Stimulated activated CD4-positive, alpha-beta T cell treated with anti-CD3 and anti-CD28 coated beads, Interleukin-15, amount 100 ng/mL, for 48 hours (primary cell): Measurements from ENCODE around the gene FOXK2.
"Not testable (repeated sequence)": the region's sequence is repeated elsewhere in the genome, so short reads cannot be mapped to it uniquely, and the experiment has no call there.

Source experiments
- DNase-seq, 2 donors: peaks; one replicate each; pipeline ENCODE4 v3.0.0-alpha.2; 2020; ENCODE audit warnings: low read depth in 2 of 2

Gene FOXK2

DNA sequence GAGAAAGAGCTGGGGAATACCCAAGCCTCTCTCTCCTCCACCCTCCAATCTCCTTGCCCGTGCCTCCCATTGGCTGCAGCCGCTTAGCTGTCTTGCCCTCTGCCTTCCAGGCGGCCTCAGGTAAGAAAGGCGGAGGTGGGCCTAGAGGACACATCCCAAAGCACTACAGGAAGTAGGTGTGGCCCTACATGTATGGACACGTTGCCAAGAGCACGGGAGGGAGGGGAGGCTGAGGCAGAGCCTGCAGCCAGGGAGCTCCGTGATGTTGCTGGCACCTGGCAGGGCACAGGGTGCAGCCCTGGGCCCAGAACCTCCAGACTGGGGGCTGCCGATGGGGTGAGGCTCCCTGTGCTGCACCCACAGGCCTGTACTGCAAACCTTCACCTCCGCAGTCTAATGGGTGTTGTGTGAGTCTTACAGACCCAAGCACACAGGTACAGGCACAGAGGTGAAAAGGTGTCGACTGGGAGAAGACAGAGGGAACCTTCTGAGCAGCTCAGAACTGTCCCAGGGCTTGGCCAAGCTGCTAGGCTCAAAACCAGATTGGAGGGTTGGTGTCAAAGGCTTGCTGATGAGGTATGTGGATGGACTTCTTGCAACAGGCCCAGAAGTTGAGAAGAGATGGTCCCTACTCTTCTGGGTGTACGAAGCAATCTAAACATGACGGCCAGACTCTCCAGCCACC lies 23.5 kb upstream of the FOXK2 start:
- no peak for DNase-seq

DNA sequence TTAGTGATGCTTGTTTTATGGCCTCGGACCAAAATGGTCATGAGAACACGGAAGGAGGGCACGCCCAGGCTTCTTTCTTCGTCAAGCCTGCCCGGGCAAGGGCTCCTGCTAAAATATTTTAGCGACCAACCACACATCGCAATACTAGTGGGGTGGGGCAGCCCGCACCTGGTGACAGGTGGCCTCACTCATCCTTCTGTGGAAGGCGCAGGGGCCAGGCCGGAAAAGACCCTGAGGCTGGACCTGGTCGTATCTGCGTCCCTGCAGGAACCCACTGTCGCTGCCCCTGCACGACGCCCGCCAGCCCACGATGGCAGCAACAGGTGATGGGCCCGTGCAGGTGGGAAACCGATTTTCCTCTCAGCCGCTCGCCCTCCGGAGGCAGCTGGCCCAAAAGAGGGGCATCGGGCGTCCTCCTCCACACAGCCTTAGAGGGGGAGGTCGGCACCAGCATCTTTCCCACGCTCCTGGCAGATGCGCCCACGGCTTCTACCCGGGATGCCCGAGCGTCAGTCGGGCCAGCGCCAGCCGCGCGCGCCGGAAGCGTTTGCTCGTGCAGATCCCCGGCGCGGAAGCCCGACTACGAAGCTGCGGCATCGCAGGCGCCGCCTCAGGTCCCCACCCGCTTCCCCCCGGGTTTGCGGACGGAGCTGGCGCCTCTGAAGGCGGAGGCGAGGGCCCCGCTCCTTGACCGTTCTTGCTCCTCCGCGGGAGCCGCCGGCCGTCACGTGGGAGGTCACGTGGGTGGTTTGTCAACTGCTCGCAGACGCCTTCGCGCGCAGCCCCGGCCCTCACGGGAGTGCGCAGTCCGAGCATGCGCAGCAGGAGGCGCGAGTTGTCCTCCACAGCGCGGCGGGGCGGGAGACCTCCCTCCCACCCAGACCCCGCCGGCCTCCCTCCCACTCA lies 22.8 kb upstream of the FOXK2 start:
- DNase-seq: peak; percentile 83 to 89

DNA sequence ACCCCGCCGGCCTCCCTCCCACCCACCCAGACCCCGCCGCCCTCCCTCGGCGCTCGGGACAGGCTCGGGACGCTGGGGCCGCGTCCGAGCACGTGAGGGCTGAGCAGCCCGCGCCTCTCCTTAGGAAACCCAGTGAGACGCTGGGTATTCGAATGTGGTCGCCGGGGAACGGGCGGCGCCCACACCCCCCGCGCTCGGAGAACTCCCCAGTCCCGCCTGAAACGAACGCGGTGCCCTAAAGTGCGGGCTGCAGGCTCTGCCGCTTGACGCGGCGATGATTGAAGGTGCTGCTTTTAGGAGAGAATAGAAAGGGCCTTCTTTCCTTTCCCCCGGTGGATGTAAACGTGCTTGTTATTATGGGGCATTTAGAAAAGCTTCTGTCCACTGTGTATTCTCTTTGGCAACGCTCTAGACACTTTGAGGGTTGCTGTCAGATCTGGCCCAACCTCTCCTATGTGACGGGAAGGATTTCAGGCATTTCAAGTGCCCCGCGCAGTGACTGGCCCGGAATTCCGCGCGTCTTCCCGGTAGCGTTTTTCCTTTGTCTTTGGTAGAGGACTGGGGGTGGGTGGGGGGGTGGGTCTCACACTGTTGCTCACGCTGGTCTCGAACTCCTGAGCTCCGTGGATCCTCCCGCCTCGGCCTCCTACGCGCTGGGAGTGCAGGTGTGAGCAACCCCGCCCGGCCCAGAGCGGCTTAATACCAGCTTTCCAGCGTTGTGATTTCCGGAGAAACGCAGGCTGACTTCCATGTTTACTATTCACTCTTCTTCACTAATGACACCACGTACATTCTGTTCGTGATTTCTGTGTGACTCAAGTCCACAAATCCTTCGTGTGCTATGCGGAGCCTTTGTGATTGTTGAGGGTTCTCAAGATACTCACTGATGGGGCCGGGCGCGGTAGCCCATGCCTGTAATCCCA lies 21.8 kb upstream of the FOXK2 start:
- DNase-seq: no peak

DNA sequence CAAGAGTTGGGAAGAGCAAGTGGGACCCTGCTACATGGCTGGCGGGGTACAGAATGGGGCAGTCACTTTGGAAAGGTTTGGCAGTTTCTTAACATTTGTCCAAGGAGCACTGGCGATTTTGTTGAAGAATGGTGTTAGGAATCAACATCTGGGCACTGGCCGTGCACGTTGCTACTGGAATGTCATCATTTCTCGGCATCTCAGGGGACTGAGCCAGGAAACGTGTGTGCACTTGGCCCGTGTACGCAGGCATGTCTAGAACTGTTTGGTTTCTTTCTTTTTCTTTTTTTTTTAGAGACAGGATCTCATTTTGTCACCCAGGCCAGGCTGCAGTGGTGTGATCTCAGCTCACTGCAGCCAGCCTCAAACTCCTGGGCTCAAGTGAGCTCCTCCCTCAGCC lies 17.3 kb upstream of the FOXK2 start:
- DNase-seq: no peak

DNA sequence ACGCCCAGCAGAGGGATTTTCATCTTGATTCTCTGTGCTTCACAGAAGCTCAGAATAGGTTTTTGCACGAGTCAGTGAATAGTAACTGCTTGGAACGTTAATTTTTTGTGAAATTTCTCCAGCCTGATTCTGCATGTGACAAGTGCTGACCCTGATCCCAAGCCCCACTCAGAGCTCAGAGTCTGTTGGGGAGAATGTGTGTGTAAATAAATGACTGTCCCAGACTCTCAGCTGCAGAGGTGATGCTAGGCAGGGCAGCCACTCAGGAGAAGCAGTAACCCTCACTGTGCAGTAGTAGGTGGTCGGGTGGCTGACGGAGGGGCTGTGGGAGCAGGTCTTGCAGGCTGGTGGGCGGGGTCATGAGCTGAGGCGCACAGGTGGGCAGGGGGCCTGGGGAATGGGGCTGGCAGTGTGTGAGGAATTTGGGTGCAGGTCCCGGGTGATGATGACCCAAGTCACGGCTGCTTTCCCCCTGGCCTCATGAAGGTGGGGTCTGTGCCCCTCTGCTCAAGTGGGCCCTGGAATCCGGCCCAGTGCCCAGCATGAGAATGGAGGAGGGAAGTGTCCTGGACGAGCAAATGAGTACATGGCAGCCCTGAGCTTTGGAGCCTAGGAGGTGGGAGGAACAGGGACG lies 16.3 kb upstream of the FOXK2 start:
- DNase-seq: no peak

DNA sequence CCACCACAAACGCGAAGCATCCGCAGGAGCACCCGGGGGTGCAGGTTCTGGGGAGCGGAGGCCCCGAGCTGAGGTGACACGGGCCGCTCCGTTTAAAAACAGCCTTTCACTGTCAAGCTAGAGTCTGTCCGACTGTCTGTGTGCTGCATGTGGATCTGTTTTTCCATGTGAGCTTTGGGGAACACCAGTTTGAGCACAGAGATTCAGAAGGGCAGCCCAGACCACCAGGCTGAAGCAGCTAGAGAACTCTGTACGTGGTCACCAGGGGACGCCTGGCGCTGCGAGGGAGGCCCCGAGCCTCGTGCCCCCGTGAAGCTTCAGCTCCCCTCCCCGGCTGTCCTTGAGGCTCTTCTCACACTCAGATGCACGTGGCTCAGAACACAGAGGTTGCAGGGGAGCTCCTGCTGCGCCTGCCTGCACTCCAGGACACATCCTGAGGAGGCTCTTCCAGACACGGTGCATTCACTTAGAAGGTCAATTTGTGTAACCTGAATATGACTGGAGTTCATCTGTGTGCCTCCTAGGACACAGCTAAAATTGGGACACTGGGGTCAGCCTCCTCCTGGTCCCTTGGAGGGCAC lies 15.7 kb upstream of the FOXK2 start:
- no peak for DNase-seq

DNA sequence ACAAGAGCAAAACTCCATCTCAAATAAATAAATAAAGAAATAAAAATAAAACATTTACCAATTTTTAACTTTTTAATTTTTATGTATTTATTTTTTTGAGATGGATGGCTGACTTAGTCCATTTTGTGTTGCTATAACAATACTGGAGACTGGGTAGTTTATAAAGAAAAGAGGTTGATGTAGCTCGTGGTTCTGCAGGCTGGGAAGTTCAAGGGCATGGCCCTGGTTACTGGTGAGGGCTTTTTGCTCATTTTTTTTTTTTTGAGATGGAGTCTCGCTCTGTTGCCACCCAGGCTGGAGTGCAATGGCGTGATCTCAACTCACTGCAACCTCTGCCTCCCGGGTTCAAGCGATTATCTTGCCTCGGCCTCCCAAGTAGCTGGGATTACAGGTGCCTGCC lies 14.2 kb upstream of the FOXK2 start:
- DNase-seq: no peak

DNA sequence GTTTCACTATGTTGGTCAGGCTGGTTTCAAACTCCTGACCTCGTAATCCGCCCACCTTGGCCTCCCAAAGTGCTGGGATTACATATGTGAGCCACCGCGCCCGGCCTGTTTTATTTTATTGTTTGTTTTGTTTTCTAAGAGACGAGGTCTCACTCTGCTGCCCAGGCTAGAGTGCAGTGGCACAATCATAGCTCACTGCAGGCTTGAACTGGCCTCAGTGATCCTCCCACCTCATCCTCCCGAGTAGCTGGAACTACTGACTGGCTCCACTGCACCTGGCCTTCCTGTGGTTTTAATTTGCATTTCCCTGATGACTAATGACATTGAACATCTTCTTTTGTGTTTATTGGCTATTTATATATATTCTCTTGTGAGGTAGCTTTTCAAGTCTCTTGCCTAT lies 13.1 kb upstream of the FOXK2 start:
- DNase-seq: peak in 1 of 2 donors; percentile 44

DNA sequence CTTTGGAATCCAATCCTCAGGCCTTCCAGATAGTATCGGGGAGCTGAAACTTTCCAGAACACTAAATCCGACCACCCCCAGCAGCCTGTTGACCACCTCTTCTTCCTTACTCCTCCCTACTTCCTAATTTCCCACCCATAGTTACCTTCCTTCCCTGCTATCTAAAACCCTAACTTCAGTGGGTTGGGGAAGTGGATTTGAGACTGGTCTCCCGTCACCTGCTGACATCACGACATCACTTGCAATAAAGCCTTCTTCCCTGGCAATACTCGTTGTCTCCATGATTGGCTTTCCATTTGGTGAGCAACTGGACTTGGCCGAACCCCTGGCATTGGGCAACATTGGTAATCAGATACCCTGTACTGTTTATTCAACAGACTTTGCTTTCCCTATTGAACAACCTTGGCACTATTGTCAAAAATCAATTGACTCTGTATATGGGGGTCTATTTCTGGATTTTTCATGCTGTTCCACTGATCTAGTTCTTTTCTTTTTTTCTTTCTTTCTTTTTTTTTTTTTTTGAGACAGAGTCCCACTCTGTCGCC lies 11.8 kb upstream of the FOXK2 start:
- DNase-seq: no peak

DNA sequence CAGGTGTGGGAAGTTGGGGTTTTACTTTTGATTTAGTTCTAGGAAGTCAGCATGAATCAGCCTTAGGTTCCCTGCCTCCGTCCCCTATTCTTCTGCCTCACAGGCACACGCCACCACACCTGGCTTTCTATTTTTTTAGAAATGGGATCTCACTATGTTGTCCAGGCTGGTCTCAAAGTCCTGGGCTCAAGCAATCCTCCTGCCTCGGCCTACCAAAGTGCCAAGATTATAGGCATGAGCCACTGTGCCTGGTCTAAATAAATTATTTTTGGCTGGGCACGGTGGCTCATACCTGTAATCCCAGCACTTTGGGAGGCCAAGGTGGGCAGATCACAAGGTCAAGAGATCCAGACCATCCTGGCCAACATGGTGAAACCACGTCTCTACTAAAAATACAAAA lies 7.9 kb upstream of the FOXK2 start:
- not testable (repeated sequence) for DNase-seq

DNA sequence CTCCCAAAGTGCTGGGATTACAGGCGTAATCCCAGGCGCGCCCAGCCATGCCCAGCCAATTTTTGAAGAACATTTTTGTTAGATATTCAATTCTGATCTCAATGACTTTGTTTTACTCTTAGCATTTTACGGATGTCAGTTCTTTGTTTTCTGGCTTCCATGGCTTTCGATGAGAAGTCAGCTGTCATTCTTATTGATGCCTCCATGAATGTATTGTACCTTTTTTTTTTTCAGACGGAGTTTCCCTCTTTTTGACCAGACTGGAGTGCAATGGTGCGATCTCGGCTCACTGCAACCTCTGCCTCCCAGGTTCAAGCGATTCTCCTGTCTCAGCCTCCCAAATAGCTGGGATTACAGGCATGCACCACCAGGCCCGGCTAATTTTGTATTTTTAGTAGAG lies 5.7 kb upstream of the FOXK2 start:
- DNase-seq: not testable (repeated sequence)

DNA sequence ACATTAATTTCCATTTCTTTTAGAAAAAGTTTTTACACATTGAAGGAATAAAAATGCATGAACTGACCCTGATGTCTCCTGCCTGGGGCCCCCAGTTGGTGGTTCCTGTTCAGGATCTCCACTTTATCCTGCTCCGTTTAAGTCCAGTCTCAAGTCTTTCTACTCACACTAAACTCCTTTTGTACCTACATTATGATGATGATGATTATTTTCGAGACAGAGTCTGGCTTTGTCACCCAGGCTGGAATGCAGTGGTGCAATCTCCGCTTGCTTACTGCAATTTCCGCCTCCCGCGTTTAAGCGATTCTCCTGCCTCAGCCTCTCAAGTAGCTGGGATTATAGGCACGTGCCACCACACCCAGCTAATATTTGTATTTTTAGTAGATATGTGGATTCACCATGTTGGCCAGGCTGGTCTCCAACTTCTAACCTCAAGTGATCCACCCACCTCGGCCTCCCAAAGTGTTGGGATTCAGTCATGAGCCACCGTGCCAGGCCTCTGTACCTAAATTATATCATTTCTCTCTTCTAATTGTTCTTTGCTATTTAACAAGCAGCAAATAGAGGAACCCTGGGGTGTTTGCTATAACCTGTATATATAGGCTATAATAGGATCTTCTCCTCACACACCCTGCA lies 2.2 kb upstream of the FOXK2 start:
- DNase-seq: no peak

DNA sequence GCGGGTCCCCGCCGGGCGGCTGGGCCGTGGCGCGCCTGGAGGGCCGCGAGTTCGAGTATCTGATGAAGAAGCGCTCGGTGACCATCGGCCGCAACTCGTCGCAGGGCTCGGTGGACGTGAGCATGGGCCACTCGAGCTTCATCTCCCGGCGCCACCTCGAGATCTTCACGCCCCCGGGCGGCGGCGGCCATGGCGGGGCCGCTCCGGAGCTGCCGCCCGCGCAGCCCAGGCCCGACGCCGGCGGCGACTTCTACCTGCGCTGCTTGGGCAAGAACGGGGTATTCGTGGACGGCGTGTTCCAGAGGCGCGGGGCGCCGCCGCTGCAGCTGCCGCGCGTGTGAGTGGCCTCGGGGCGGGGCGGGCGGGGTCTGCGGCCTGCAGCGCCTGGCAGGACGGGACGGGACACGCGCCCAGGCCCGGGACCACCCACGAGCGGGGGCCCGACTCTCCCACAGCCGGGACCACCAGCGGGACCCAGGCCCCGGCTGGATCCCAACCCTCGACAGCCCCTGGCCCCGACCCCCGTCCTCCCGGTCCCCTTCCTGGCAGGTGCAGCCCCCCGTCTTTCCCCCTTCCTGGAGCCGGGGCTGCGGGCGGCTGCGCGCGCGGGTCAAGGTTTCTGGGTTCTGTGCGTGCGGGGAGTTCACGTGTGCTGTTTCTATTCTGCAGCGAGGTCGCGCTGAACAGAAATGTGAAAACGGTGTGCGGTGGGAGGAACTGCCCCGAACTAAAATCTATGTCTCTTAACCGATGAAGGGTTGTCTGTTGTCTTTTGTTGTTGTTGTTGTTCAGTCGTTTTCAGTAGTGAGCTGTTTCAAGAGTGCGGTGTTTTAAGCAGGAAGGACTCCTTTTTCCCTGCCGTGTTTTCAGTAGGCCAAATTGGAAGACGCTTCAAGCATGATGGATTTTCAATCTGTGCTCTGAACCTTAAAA lies 705 bp downstream of the FOXK2 start:
- no peak for DNase-seq

DNA sequence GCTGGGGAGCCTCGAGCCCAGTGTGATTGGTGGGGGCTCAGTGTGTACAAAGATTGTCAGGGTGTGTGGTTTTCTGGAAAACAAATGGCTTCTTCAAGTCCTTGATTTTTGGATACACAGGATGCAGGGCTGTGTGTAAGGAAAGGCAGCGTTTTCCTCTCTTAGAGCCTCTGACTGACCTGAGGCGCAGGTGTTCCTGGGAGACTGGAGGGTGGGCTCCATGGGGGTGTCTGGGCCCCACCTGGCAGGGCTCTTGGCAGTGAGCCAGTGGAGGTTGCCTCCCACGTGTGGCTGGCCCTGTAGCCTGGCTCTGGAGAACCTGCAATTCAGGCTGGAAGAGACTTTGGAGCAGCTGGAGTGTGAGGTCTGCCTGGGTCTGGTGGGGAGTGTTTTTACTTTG lies 5.0 kb downstream of the FOXK2 start:
- no peak for DNase-seq

DNA sequence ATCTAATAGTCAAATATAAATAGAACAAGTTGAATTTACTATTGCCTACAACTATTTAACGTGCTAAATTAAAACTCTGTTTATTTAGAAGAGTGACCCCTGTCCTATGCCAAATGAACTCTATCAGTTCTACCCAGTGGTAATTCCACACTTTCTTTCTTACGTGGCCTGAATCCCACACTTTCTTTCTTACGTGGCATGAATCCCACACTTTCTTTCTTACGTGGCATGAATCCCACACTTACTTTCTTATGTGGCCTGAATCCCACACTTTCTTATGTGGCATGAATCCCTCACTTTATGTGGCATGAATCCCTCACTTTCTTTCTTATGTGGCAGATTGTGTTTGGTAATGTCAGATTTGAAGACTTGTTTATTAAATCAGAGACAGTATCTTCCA lies 6.2 kb downstream of the FOXK2 start:
- no peak for DNase-seq

DNA sequence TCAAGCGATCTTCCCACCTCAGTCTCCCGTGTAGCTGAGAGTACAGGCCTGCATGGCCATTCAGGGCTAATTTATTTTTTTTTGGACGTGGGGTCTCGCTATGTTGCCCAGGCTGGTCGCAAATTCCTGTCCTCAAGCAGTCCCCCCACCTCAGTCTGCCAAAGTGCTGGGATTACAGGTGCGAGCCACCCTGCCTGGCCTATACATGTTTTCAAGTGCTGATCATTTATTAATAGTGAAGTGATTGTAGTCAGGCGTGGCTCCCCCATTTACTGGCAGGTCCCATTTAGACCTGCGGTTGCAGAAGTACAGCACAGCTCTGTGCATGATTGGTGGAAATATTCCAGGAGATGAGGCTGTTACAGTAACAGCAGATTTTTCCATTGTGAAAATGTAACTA lies 8.4 kb downstream of the FOXK2 start:
- no peak for DNase-seq

DNA sequence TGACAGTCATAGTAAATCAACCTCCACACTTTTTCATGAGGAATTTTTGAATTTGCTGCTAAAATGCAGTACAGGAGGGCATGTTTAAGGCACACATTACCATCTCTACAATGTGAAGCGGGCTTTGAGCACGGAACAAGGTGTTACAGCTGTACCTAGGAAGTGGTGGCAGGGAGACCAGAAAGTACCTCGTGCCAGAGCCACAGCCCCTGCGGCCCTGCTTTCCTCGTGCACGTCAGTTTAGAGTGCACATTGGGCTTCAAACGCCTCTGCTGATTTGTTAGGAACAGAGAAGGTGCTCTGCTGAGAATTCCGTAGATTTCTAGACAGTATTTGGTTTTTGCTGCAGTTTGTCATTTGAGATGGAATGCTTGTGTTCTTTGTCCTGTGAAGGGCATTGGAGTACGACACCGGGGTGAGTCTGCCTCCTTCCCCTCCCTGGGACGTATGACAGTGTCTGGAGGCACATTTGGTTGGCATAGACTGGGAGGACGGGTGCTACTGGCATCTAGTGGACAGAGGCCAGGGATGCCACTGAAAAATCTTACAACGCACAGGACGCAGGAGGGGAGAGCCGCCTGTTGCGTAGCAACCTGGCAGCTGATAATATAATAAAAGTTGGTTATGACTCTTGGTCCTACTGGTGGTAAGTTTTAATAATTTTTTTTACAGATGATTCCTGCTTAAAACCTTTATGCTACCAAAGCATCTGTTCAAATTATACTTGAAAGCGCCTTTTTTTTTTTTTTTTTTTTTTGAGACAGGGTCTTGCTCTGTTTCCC lies 9.1 kb downstream of the FOXK2 start:
- DNase-seq: no peak

DNA sequence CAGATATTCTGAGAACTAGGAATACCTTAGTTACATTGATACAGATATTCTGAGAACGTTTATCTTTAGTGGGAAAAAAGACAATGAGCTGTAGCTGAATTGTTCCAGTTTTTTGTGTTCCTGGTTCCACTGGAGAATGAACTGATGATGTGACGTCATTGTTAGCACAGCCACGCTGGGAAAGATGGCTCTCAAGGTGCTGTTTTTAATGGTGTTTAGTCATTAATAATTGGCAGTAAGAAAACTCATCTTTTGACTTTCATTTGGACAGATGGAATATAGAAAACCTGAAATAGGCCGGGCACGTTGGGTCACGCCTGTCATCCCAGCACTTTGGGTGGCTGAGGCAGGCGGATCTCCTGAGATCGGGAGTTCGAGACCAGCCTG lies 10.4 kb downstream of the FOXK2 start:
- DNase-seq: no peak

DNA sequence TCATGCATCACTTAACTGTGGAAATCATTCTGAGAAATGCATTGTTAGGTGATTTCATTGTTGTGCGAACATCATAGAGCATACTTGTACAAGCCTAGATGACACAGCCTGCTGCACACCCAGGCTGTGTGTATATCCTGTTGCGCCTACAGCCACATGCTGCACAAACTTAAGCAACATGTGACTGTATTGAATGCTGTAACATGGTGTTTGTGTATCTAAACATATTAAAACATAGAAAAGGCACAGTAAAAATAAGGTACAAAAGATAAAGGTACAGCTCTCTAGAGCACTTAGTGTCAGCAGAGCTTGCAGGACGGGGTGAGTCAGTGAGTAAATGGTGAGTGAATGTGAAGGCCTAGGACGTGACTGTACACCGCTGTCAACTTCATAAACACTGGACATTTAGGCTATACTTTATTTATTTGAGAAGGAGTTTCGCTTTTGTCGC lies 11.9 kb downstream of the FOXK2 start:
- no peak for DNase-seq
